ENCODE measurements around the gene CCT6B. TPM values are rescaled to one million over a fixed set of nuclear protein-coding genes. Genes with fewer than 3 reads are reported as not detected.

Gene CCT6B
- total and polyA plus RNA-seq, 2 of the 4 experiments (the other 2 are of a cell fraction) = 0.72 to 1.1 TPM

DNA sequence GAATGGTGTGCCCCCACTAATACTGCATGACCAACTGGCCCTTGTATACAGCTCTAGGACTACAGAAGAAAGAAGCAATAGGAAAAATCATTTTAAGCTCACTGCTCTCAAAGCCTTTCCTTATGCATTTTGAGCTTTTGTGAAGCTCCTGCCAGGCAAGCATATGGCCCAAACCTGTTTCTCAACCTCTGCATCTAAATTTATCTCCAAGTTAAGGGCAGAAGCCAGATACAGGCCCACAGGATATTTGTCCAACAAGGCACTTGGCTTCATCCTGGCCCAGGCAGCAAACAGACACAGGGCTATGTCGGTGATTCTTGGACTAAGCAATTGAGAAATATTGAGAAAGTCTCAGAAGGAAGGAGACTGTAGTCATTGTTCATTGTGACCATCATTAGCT is 43.9 kb downstream of the CCT6B start:
- Histone ChIP-seq H2AK9ac (replicated peaks; ENCODE audit: low read depth, low read length, poor library complexity) (no peak overlapping the region), H3K4ac (ENCODE audit: low read depth, low read length) (no peak overlapping the region), H3K27me3 (ENCODE audit: control insufficient read depth, insufficient read depth, low read length) (no peaks in the 10 kb centered on the region), H3K9me3 (ENCODE audit: control insufficient read depth, insufficient read depth, low read length) (no peaks in the 10 kb centered on the region), H3K4me2 (ENCODE audit: low read depth, low read length) (no peak overlapping the region), H2BK120ac (ENCODE audit: low read depth, low read length) (no peak overlapping the region), H4K20me1 (ENCODE audit: insufficient read depth, low read length) (no peaks in the 10 kb centered on the region), H3K56ac (ENCODE audit: extremely low read depth, insufficient read depth, low read length) (no peak overlapping the region), H3K36me3 (ENCODE audit: control insufficient read depth, insufficient read depth, low read length) (no peaks in the 10 kb centered on the region), H2AFZ (replicated peaks; ENCODE audit: low read length, poor library complexity) (no peak overlapping the region), H3K23ac (ENCODE audit: low read depth, low read length) (no peak overlapping the region), H3K4me3 (ENCODE audit: insufficient read depth, low read depth, low read length) (no peak overlapping the region), H3K18ac (ENCODE audit: low read depth, low read length) (no peak overlapping the region), H3K27ac (ENCODE audit: insufficient read depth, low read length) (no peak overlapping the region), H2BK5ac (ENCODE audit: low read depth, low read length, poor library complexity, severe bottlenecking) (no peak overlapping the region), H2BK15ac (ENCODE audit: low read depth, low read length) (no peak overlapping the region), H3K14ac (replicated peaks; ENCODE audit: low read depth, low read length) (no peak overlapping the region), H2AK5ac (ENCODE audit: low read depth, low read length) (no peak overlapping the region), H4K91ac (ENCODE audit: insufficient read depth, low read depth, low read length) (no peak overlapping the region), H3K79me1 (ENCODE audit: low read depth in 1 of 2, low read length in 2 of 2) (no peaks in the 10 kb centered on the region), H2BK20ac (ENCODE audit: low read depth, low read length) (no peak overlapping the region), H3K9ac (ENCODE audit: low read depth, low read length) (no peak overlapping the region), H4K5ac (ENCODE audit: low read depth, low read length) (no peak overlapping the region), H3K4me1 (ENCODE audit: control insufficient read depth, insufficient read depth, low read length) (no peaks in the 10 kb centered on the region), H3K9me1 (ENCODE audit: insufficient read depth, low read length) (no peaks in the 10 kb centered on the region), H4K8ac (ENCODE audit: low read depth in 2 of 2, low read length in 2 of 2) (no peak overlapping the region)
- no CpG with 5 or more reads among the region's 1 CpG for WGBS, 2 experiments (ENCODE audit: extremely low coverage in 2 of 2, insufficient read length in 1 of 2)
- intact Hi-C loops (cut with micrococcal nuclease) = no loop called here
- POLR2A ChIA-PET (ENCODE audit: unreplicated experiment) = no interaction called here
- TF ChIP-seq RFX5 (IDR thresholded peaks at IDR 0.05; ENCODE audit: low read depth, low read length) (no peak), SMC3 (IDR thresholded peaks at IDR 0.05; ENCODE audit: low read depth, low read length) (no peak), RAD21 (IDR thresholded peaks at IDR 0.05; ENCODE audit: low read length) (no peak), FOS (IDR thresholded peaks at IDR 0.05; ENCODE audit: low read depth, low read length) (no peak), RCOR1 (IDR thresholded peaks at IDR 0.05; ENCODE audit: insufficient replicate concordance, low read length) (no peak)
- BruUV-seq (replicated peaks) = no TSS peak
- ATAC-seq (ENCODE audit: low read depth) (no peak), DNase-seq (no peak)
- in situ Hi-C loops (cut with MboI; ENCODE audit: low sequenced_read_pairs) = no loop called here
- CTCF ChIA-PET = no interaction called here
- dilution Hi-C loops (cut with HindIII; ENCODE audit: low sequenced_read_pairs, unreplicated experiment) = no loop called here

Measured in IMR-90 (cell line).